SH-SY5Y (cell line): ENCODE results near the gene ZIK1.

Source experiments
- GATA2 ChIP-seq: IDR thresholded peaks from 2 replicates; pipeline ENCODE4 v1.6.1; 2011; ENCODE audit warnings: mild to moderate bottlenecking, low read depth, low read length
- GATA3 ChIP-seq: IDR thresholded peaks from 2 replicates; pipeline ENCODE4 v1.6.1; 2011; ENCODE audit warnings: low read depth, mild to moderate bottlenecking, low read length, moderate library complexity

DNA sequence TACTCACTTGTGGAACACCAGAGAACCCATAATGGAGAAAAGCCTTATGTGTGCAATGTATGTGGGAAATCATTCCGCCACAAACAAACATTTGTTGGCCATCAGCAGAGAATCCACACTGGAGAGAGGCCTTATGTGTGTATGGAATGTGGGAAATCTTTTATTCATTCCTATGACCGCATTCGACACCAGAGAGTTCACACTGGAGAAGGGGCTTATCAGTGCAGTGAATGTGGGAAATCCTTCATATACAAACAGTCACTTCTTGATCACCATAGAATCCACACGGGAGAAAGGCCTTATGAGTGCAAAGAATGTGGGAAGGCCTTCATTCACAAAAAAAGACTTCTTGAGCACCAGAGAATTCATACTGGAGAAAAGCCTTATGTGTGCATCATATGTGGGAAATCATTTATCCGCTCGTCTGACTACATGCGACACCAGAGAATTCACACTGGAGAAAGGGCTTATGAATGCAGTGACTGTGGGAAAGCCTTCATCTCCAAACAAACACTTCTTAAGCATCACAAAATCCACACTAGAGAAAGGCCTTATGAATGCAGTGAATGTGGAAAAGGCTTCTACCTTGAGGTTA lies 45.9 kb upstream of the ZIK1 start:
- TF ChIP-seq GATA2 (no peak), GATA3 (no peak)
